ENCODE data around the gene NCK1. TPM values are rescaled to one million over a fixed set of nuclear protein-coding genes. Genes with fewer than 3 reads are reported as not detected.
"Not testable (repeated sequence)": the region's sequence is repeated elsewhere in the genome, so short reads cannot be mapped to it uniquely, and the experiment has no call there.

The NCK1 gene
- total RNA-seq, 2 donors from 2014 or later = 33.8 to 72.3 TPM

GRCh38 chr3:136899622-136900158, 37.7 kb downstream of the NCK1 start:
- Histone ChIP-seq H3K4me1 (no peaks in the 10 kb centered on the region), H3K9ac (ENCODE audit: low read depth in 2 of 2, low read length in 2 of 2) (no peak overlapping the region), H3K27ac (no peak overlapping the region), H3K27me3 (no peaks in the 10 kb centered on the region), H3K4me3 (no peak overlapping the region), H3K9me3 (no peaks in the 10 kb centered on the region), H3K36me3 (no peaks in the 10 kb centered on the region)
- DNase-seq = no peak
- no peak for TF ChIP-seq CTCF (IDR thresholded peaks at IDR 0.05)
- intact Hi-C loops (cut with DNase I) = no loop called here

GRCh38 chr3:136900694-136901093, 38.7 kb downstream of the NCK1 start:
- H3K4me1 ChIP-seq, H3K27ac ChIP-seq, H3K9me3 ChIP-seq: not testable (repeated sequence)

GRCh38 chr3:136901391-136901790, 39.4 kb downstream of the NCK1 start:
- TF ChIP-seq CTCF (IDR thresholded peaks at IDR 0.05) = no peak
- no peaks in the 10 kb centered on the region for H3K36me3 ChIP-seq
- no peaks in the 10 kb centered on the region for H3K9me3 ChIP-seq
- H3K4me1 ChIP-seq = no peaks in the 10 kb centered on the region
- H3K9ac ChIP-seq (ENCODE audit: low read depth in 2 of 2, low read length in 2 of 2) = no peak overlapping the region
- H3K27me3 ChIP-seq = no peaks in the 10 kb centered on the region
- H3K27ac ChIP-seq = no peak overlapping the region
- no peak for DNase-seq
- H3K4me3 ChIP-seq = no peak overlapping the region
- intact Hi-C loops (cut with DNase I) = no loop called here

More at GRCh38 chr3:136900694-136901093, 38.7 kb downstream of the NCK1 start:
- H3K9ac ChIP-seq (ENCODE audit: low read depth in 2 of 2, low read length in 2 of 2); DNase-seq; H3K36me3 ChIP-seq; H3K27me3 ChIP-seq; intact Hi-C loops (cut with DNase I); H3K4me3 ChIP-seq: not testable (repeated sequence)

GRCh38 chr3:136902530-136902929, 40.5 kb downstream of the NCK1 start:
- H3K36me3 ChIP-seq; intact Hi-C loops (cut with DNase I); H3K4me3 ChIP-seq; H3K27ac ChIP-seq; H3K9ac ChIP-seq (ENCODE audit: low read depth in 2 of 2, low read length in 2 of 2); H3K4me1 ChIP-seq; H3K9me3 ChIP-seq; DNase-seq; H3K27me3 ChIP-seq: not testable (repeated sequence)

GRCh38 chr3:136903899-136904298, 41.9 kb downstream of the NCK1 start:
- no peaks in the 10 kb centered on the region for H3K36me3 ChIP-seq
- no peaks in the 10 kb centered on the region for H3K4me1 ChIP-seq
- no peak for TF ChIP-seq CTCF (IDR thresholded peaks at IDR 0.05)
- H3K9ac ChIP-seq (ENCODE audit: low read depth in 2 of 2, low read length in 2 of 2) = no peak overlapping the region
- intact Hi-C loops (cut with DNase I) = no loop called here
- no peak for DNase-seq
- no peak overlapping the region for H3K27ac ChIP-seq
- no peak overlapping the region for H3K4me3 ChIP-seq
- no peaks in the 10 kb centered on the region for H3K9me3 ChIP-seq
- H3K27me3 ChIP-seq = no peaks in the 10 kb centered on the region

GRCh38 chr3:136904746-136905145, 42.7 kb downstream of the NCK1 start:
- no peak overlapping the region for H3K4me3 ChIP-seq
- no peaks in the 10 kb centered on the region for H3K27me3 ChIP-seq
- H3K9me3 ChIP-seq = no peaks in the 10 kb centered on the region
- TF ChIP-seq CTCF (IDR thresholded peaks at IDR 0.05) = no peak
- no peaks in the 10 kb centered on the region for H3K4me1 ChIP-seq
- intact Hi-C loops (cut with DNase I) = no loop called here
- H3K9ac ChIP-seq (ENCODE audit: low read depth in 2 of 2, low read length in 2 of 2) = no peak overlapping the region
- H3K36me3 ChIP-seq = no peaks in the 10 kb centered on the region
- DNase-seq = no peak
- H3K27ac ChIP-seq = no peak overlapping the region

Measured in colonic mucosa (tissue), 4 donors.